Neural progenitor cell (in vitro differentiated cells): ENCODE data around the gene NOPCHAP1.

ENCODE experiments used
- CTCF ChIP-seq: fragments of 200-600 bp; sonication (generic); IDR thresholded peaks from 2 replicates; pipeline ENCODE4 v1.5.1; 2017; ENCODE audit warnings: antibody characterized with exemption, mild to moderate bottlenecking
- EZH2phosphoT487 ChIP-seq: fragments of 200-600 bp; sonication (generic); IDR thresholded peaks from 2 replicates; pipeline ENCODE4 v1.6.1; 2017; ENCODE audit warnings: antibody characterized with exemption

- no peak for TF ChIP-seq CTCF
- no peak for TF ChIP-seq EZH2phosphoT487
These were observed 27.9 kb upstream of the NOPCHAP1 start, which contains the start of gene SLC41A2 for GRCh38 chr12:104958001-104958804.
